ENCODE data around the gene CTSV. TPM values are rescaled to one million over a fixed set of nuclear protein-coding genes. Genes with fewer than 3 reads are reported as not detected.
"Not testable (repeated sequence)": the region's sequence is repeated elsewhere in the genome, so short reads cannot be mapped to it uniquely, and the experiment has no call there.

Gene CTSV
- total and polyA plus RNA-seq, 10 of the 15 experiments (the other 5 are each of a cell fraction or from before 2014, with no cell fraction given): 0.10 to 0.51 (median 0.19) TPM; not detected in 1

DNA sequence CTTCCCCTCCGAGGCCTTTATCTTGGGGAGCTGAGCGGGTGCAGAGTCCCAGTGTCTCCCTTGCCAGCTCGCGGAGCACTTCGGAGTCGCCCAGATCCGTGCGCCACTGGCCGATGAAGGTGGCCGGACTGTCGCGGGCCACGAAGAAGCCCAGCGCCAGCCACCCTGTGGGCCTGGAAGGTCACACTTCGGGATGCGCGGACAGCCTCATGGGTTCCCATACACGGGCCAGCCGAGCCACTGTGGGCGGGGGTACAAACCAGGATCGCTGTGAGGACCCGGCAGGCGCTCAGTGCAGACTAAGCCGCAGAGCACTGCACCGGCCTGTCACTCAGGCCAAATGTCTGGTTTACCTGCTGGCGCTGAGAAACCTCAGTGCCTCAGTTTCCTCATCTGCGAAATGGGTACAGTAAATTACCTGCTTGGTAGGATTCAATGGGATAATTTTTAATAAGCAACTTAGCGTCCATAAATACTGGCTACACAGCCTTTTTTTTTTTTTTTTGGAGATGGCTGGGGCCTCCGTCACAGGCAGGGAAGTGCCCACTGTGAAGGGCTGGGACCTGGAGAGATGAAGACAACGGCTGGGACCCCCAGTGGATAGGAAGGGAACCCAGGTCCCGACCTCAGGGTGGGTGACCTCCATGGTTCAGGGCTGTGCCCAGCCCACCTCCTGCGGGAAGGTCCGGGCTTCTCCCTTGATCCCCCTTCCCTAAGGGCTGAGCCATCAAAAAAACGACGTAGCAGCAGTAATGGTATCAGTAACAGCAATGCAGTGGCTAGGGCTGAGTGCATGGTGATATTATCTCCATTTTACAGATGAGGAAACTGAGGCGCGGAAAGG is 38.7 kb upstream of the CTSV start:
- no peak overlapping the region for H3K9ac ChIP-seq (ENCODE audit: control insufficient read depth, insufficient read depth, low read length)
- DNase-seq (ENCODE audit: low read depth, low spot score): no peak
- no peaks in the 10 kb centered on the region for H3K9me3 ChIP-seq (replicated peaks; ENCODE audit: control insufficient read depth, insufficient read depth, low read length)
- no peaks in the 10 kb centered on the region for H4K20me1 ChIP-seq (ENCODE audit: control insufficient read depth, insufficient read depth)
- CTCF ChIA-PET: no interaction called here
- H3K4me2 ChIP-seq (ENCODE audit: control insufficient read depth, insufficient read depth): no peak overlapping the region
- FAIRE-seq: no peak
- SMC1A ChIA-PET (ENCODE audit: uncharacterized antibody, unreplicated experiment): no interaction called here
- H3K36me3 ChIP-seq (ENCODE audit: control insufficient read depth in 2 of 2, insufficient read depth in 2 of 2, low read length in 1 of 2): no peaks in the 10 kb centered on the region
- RAD21 ChIA-PET (ENCODE audit: unreplicated experiment): no interaction called here
- no peak for ATAC-seq
- in situ Hi-C loops (cut with MboI) (no loop called here), intact Hi-C loops (cut with micrococcal nuclease; ENCODE audit: unreplicated experiment) (no loop called here)
- 83% methylated on average over 36 of the region's 37 CpGs for WGBS (ENCODE audit: insufficient coverage, insufficient replicate concordance, low lambda C conversion rate, missing lambda C conversion rate)
- TF ChIP-seq, protein P1, sequence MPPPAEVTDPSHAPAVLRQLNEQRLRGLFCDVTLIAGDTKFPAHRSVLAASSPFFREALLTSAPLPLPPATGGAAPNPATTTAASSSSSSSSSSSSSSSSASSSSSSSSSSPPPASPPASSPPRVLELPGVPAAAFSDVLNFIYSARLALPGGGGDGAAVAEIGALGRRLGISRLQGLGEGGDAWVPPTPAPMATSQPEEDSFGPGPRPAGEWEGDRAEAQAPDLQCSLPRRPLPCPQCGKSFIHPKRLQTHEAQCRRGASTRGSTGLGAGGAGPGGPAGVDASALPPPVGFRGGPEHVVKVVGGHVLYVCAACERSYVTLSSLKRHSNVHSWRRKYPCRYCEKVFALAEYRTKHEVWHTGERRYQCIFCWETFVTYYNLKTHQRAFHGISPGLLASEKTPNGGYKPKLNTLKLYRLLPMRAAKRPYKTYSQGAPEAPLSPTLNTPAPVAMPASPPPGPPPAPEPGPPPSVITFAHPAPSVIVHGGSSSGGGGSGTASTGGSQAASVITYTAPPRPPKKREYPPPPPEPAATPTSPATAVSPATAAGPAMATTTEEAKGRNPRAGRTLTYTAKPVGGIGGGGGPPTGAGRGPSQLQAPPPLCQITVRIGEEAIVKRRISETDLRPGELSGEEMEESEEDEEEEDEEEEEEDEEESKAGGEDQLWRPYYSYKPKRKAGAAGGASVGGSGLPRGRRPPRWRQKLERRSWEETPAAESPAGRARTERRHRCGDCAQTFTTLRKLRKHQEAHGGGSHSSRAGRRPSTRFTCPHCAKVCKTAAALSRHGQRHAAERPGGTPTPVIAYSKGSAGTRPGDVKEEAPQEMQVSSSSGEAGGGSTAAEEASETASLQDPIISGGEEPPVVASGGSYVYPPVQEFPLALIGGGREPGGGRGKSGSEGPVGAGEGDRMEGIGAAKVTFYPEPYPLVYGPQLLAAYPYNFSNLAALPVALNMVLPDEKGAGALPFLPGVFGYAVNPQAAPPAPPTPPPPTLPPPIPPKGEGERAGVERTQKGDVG (CRISPR knock-in tag; IDR thresholded peaks at IDR 0.05): no peak
- TF ChIP-seq, protein P2, sequence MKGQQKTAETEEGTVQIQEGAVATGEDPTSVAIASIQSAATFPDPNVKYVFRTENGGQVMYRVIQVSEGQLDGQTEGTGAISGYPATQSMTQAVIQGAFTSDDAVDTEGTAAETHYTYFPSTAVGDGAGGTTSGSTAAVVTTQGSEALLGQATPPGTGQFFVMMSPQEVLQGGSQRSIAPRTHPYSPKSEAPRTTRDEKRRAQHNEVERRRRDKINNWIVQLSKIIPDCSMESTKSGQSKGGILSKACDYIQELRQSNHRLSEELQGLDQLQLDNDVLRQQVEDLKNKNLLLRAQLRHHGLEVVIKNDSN (IDR thresholded peaks at IDR 0.05; ENCODE audit: borderline replicate concordance, extremely low read length, insufficient read depth, low read depth, low read length): no peak
- TF ChIP-seq, protein P3, sequence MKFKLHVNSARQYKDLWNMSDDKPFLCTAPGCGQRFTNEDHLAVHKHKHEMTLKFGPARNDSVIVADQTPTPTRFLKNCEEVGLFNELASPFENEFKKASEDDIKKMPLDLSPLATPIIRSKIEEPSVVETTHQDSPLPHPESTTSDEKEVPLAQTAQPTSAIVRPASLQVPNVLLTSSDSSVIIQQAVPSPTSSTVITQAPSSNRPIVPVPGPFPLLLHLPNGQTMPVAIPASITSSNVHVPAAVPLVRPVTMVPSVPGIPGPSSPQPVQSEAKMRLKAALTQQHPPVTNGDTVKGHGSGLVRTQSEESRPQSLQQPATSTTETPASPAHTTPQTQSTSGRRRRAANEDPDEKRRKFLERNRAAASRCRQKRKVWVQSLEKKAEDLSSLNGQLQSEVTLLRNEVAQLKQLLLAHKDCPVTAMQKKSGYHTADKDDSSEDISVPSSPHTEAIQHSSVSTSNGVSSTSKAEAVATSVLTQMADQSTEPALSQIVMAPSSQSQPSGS (IDR thresholded peaks at IDR 0.05; ENCODE audit: low read length): no peak
- TF ChIP-seq HDAC2 (IDR thresholded peaks at IDR 0.05) (no peak), RFX5 (IDR thresholded peaks at IDR 0.05; ENCODE audit: low read depth, low read length) (no peak)
- no TSS peak for BruUV-seq (replicated peaks)
- POLR2A ChIA-PET: no interaction called here
- no peak overlapping the region for H3K4me3 ChIP-seq
- H3K27ac ChIP-seq (ENCODE audit: control insufficient read depth, insufficient read depth): no peak overlapping the region
- H3K79me2 ChIP-seq (ENCODE audit: control insufficient read depth, insufficient read depth, low read length): no peaks in the 10 kb centered on the region
- H3K27me3 ChIP-seq (replicated peaks in 1 of 2; ENCODE audit: control insufficient read depth in 2 of 2, insufficient read depth in 2 of 2, low read length in 1 of 2): no peaks in the 10 kb centered on the region; a peak in 1 of 4 replicates
- no peaks in the 10 kb centered on the region for H3K4me1 ChIP-seq (ENCODE audit: control insufficient read depth, insufficient read depth, low read length)
- H2AFZ ChIP-seq (ENCODE audit: control insufficient read depth, low read depth, low read length): no peak overlapping the region

DNA sequence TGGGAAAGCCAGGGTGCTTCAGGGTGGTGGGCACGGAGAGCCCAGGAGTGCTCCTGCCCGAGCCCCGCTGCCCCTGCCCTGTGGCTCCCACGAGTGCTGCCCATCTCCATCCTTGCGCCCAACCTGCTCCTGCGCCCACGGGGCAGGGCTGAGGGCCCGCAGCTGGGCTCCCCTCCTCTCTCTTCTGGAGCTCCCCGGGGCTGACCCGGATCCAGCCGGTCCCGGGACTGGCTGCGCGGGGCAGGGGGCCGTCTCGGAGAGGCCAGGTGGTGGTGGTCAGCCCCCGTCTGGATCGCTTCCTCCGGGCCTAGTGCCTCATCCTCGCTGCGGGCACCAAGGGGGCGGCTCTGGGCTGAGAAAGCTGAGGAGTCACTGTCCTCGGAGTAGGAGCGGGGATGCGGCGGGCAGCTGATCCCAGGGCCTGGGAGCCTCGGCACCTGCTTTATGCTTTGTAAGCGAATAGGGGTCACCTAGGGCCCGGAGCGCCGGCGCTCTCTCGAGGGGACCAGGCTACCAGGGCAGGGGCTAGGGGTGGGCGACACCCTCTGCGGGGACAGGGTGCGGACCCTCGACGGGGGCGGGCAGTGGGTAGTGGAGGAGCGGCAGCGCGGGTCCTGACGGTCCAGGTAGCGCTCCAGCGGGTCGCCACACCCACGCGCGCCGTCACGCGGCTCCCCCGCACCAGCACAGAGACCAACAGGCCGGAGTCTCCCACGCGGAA is 37.9 kb upstream of the CTSV start:
- H4K20me1 ChIP-seq (ENCODE audit: control insufficient read depth, insufficient read depth); H2AFZ ChIP-seq (ENCODE audit: control insufficient read depth, low read depth, low read length); in situ Hi-C loops (cut with MboI); intact Hi-C loops (cut with micrococcal nuclease; ENCODE audit: unreplicated experiment); CTCF ChIA-PET; H3K4me3 ChIP-seq; H3K27me3 ChIP-seq (replicated peaks in 1 of 2; ENCODE audit: control insufficient read depth in 2 of 2, insufficient read depth in 2 of 2, low read length in 1 of 2); ATAC-seq; POLR2A ChIA-PET; FAIRE-seq; RAD21 ChIA-PET (ENCODE audit: unreplicated experiment); H3K27ac ChIP-seq (ENCODE audit: control insufficient read depth, insufficient read depth); H3K79me2 ChIP-seq (ENCODE audit: control insufficient read depth, insufficient read depth, low read length); BruUV-seq (replicated peaks); H3K4me2 ChIP-seq (ENCODE audit: control insufficient read depth, insufficient read depth); SMC1A ChIA-PET (ENCODE audit: uncharacterized antibody, unreplicated experiment); H3K9me3 ChIP-seq (replicated peaks; ENCODE audit: control insufficient read depth, insufficient read depth, low read length); H3K36me3 ChIP-seq (ENCODE audit: control insufficient read depth in 2 of 2, insufficient read depth in 2 of 2, low read length in 1 of 2); DNase-seq (ENCODE audit: low read depth, low spot score); H3K9ac ChIP-seq (ENCODE audit: control insufficient read depth, insufficient read depth, low read length); H3K4me1 ChIP-seq (ENCODE audit: control insufficient read depth, insufficient read depth, low read length): not testable (repeated sequence)
- WGBS (ENCODE audit: insufficient coverage, insufficient replicate concordance, low lambda C conversion rate, missing lambda C conversion rate): 51% methylated on average over 47 of the region's 56 CpGs

All from GM12878 (cell line).